H1 (cell line): Measurements from ENCODE around the gene OSBP2. TPM values are rescaled to one million over a fixed set of nuclear protein-coding genes. Genes with fewer than 3 reads are reported as not detected.

ENCODE experiments used
- KDM1A ChIP-seq: fragments of 200-600, 300-600 bp; sonication (generic); IDR thresholded peaks from 2 replicates; pipeline ENCODE4 v1.7.1; 2016; ENCODE audit warnings: mild to moderate bottlenecking, low read length, borderline replicate concordance
- RBBP5 ChIP-seq: IDR thresholded peaks from 2 replicates; pipeline ENCODE4 v1.7.1; 2012; ENCODE audit warnings: low read depth, mild to moderate bottlenecking, inconsistent platforms, low read length, moderate library complexity, borderline replicate concordance
- SP2 ChIP-seq: IDR thresholded peaks from 2 replicates; pipeline ENCODE4 v1.6.1; 2012; ENCODE audit warnings: mild to moderate bottlenecking, low read length, inconsistent platforms
- polyA plus RNA-seq, 7 experiments: library from polyadenylated mRNA; depleted of rRNA in 3 of 7; stranded (reverse) in 5 of 7; unstranded in 2 of 7; fragments of >200 nt in 5 of 7; fragments of 200-250 nt in 2 of 7; gene quantifications; 1 replicate in 5 of 7; 2 replicates in 1 of 7; 4 replicates in 1 of 7; pipeline versions ENCODE4 v1.2.1 to v1.2.3, GENCODE V29; 2011 to 2013; ENCODE audit warnings: missing spikeins in 2 of 7, mixed read lengths in 2 of 7
- total RNA-seq: library from RNA; stranded (reverse); fragmentation: NEBNext Ultra II Directional; extraction: Animal tissue kit (Norgen Biotek cat#: 25700); gene quantifications from 2 replicates; pipeline ENCODE4 v1.2.1, GENCODE V29; 2021

The OSBP2 gene
- total and polyA plus RNA-seq, 2 of the 8 experiments (the other 6 are each of a cell fraction or from before 2014, with no cell fraction given): 3.4 to 3.7 TPM

- TF ChIP-seq KDM1A: no peak
- TF ChIP-seq RBBP5: no peak
- TF ChIP-seq SP2: no peak
Measured at GRCh38 chr22:30847583-30847982, 152.9 kb downstream of the OSBP2 start (continued).
